ENCODE results near the gene SLC39A11.
"Not testable (repeated sequence)": the region's sequence is repeated elsewhere in the genome, so short reads cannot be mapped to it uniquely, and the experiment has no call there.

SLC39A11 gene

GRCh38 chr17:72947475-72947874 is 145.0 kb downstream of the SLC39A11 start:
- no peak for DNase-seq (ENCODE audit: low read depth)

- no peak for DNase-seq (ENCODE audit: low read depth)
Measured at GRCh38 chr17:72946696-72947095, 145.8 kb downstream of the SLC39A11 start.

- no peak for DNase-seq (ENCODE audit: low read depth)
Measured at GRCh38 chr17:72946156-72946555, 146.3 kb downstream of the SLC39A11 start.

GRCh38 chr17:72945473-72945872 is 147.0 kb downstream of the SLC39A11 start:
- DNase-seq (ENCODE audit: low read depth): no peak

GRCh38 chr17:72943826-72944689 is 148.4 kb downstream of the SLC39A11 start:
- no peak for DNase-seq (ENCODE audit: low read depth)

GRCh38 chr17:72942579-72942978 is 149.9 kb downstream of the SLC39A11 start:
- no peak for DNase-seq (ENCODE audit: low read depth)

- DNase-seq (ENCODE audit: low read depth): no peak
Measured at GRCh38 chr17:72940496-72940895, 152.0 kb downstream of the SLC39A11 start.

- no peak for DNase-seq (ENCODE audit: low read depth)
Measured at GRCh38 chr17:72938482-72938881, 154.0 kb downstream of the SLC39A11 start.

- DNase-seq (ENCODE audit: low read depth): no peak
Measured at GRCh38 chr17:72937707-72938106, 154.8 kb downstream of the SLC39A11 start.

- not testable (repeated sequence) for DNase-seq (ENCODE audit: low read depth)
Measured at GRCh38 chr17:72937254-72937653, 155.2 kb downstream of the SLC39A11 start.

GRCh38 chr17:72935984-72936383 is 156.5 kb downstream of the SLC39A11 start:
- no peak for DNase-seq (ENCODE audit: low read depth)

GRCh38 chr17:72934927-72935326 is 157.6 kb downstream of the SLC39A11 start:
- no peak for DNase-seq (ENCODE audit: low read depth)

- no peak for DNase-seq (ENCODE audit: low read depth)
Measured at GRCh38 chr17:72931635-72932034, 160.9 kb downstream of the SLC39A11 start.

GRCh38 chr17:72931163-72931562 is 161.3 kb downstream of the SLC39A11 start:
- no peak for DNase-seq (ENCODE audit: low read depth)

GRCh38 chr17:72930031-72930430 is 162.5 kb downstream of the SLC39A11 start:
- no peak for DNase-seq (ENCODE audit: low read depth)

GRCh38 chr17:72928454-72929136 is 163.9 kb downstream of the SLC39A11 start:
- DNase-seq (ENCODE audit: low read depth): no peak

GRCh38 chr17:72927760-72928159 is 164.7 kb downstream of the SLC39A11 start:
- DNase-seq (ENCODE audit: low read depth): no peak

- DNase-seq (ENCODE audit: low read depth): no peak
Measured at GRCh38 chr17:72927146-72927545, 165.3 kb downstream of the SLC39A11 start.

GRCh38 chr17:72926171-72926570 is 166.3 kb downstream of the SLC39A11 start:
- DNase-seq (ENCODE audit: low read depth): no peak

- DNase-seq (ENCODE audit: low read depth): no peak
Measured at GRCh38 chr17:72924196-72924595, 168.3 kb downstream of the SLC39A11 start.

GRCh38 chr17:72922219-72922618 is 170.3 kb downstream of the SLC39A11 start:
- DNase-seq (ENCODE audit: low read depth): no peak

GRCh38 chr17:72921347-72922054 is 171.0 kb downstream of the SLC39A11 start:
- no peak for DNase-seq (ENCODE audit: low read depth)

- no peak for DNase-seq (ENCODE audit: low read depth)
Measured at GRCh38 chr17:72920513-72920912, 172.0 kb downstream of the SLC39A11 start.

Measured in activated T-cell treated with anti-CD3 and anti-CD28 coated beads for 24 hours (primary cell).